Neural cell (in vitro differentiated cells): Measurements from ENCODE around the gene SMAD2. TPM values are rescaled to one million over a fixed set of nuclear protein-coding genes. Genes with fewer than 3 reads are reported as not detected.

Source experiments
- H2AFZ ChIP-seq: fragments of 200-600, 300-800 bp; sonication (generic), shearing (Covaris generic); 2 replicates; pipeline ENCODE4 v1.6.0; 2014; ENCODE audit warnings: low read depth, mild to moderate bottlenecking, antibody characterized with exemption, low read length, moderate library complexity
- H3F3A ChIP-seq: fragments of 200-600 bp; shearing (Covaris generic); 2 replicates; pipeline ENCODE4 v1.6.1; 2016; ENCODE audit warnings: mild to moderate bottlenecking, moderate library complexity, mixed read lengths, antibody characterized with exemption, low read length; ENCODE audit not compliant: insufficient read depth, poor library complexity, severe bottlenecking
- H3K27ac ChIP-seq: fragments of 200-600, 300-800 bp; sonication (generic), shearing (Covaris generic); 2 replicates; pipeline ENCODE4 v1.5.1; 2014; ENCODE audit warnings: mild to moderate bottlenecking, low read length, moderate library complexity
- H3K27me3 ChIP-seq: fragments of 300-800, 200-600 bp; sonication (generic), shearing (Covaris generic); 2 replicates; pipeline ENCODE4 v1.6.0; 2014; ENCODE audit warnings: mild to moderate bottlenecking, low read depth, low read length, moderate library complexity; ENCODE audit not compliant: insufficient read depth
- H3K36me3 ChIP-seq: fragments of 300-800, 200-600 bp; sonication (generic), shearing (Covaris generic); 2 replicates; pipeline ENCODE4 v1.5.1; 2014; ENCODE audit warnings: mild to moderate bottlenecking, antibody characterized with exemption, low read length, moderate library complexity; ENCODE audit not compliant: insufficient read depth
- H3K4me2 ChIP-seq: fragments of 300-800, 200-600 bp; sonication (generic), shearing (Covaris generic); 2 replicates; pipeline ENCODE4 v1.6.0; 2014; ENCODE audit warnings: mild to moderate bottlenecking, low read length
- H3K4me3 ChIP-seq: fragments of 300-800, 200-600 bp; sonication (generic), shearing (Covaris generic); 2 replicates; pipeline ENCODE4 v1.5.1; 2014; ENCODE audit warnings: mild to moderate bottlenecking, low read length, moderate library complexity
- H3K79me2 ChIP-seq: fragments of 200-600 bp; shearing (Covaris generic); replicated peaks from 2 replicates; pipeline ENCODE4 v1.6.0; 2014; ENCODE audit warnings: mild to moderate bottlenecking, low read length, moderate library complexity; ENCODE audit not compliant: insufficient read depth
- H3K9ac ChIP-seq: fragments of 300-800, 200-600 bp; sonication (generic), shearing (Covaris generic); 2 replicates; pipeline ENCODE4 v1.6.1; 2016; ENCODE audit warnings: mild to moderate bottlenecking, low read length, mixed read lengths
- H3K9me2 ChIP-seq: fragments of 200-600 bp; shearing (Covaris generic); 2 replicates; pipeline ENCODE4 v1.6.1; 2016; ENCODE audit warnings: mild to moderate bottlenecking, low read length, mixed read lengths; ENCODE audit not compliant: insufficient read depth
- H3K9me3 ChIP-seq: fragments of 200-600, 300-800 bp; sonication (generic), shearing (Covaris generic); 2 replicates; pipeline ENCODE4 v1.6.1; 2016; ENCODE audit warnings: mild to moderate bottlenecking, mixed run types, low read length, moderate library complexity, mixed read lengths
- H4K20me1 ChIP-seq: fragments of 200-600 bp; shearing (Covaris generic); 2 replicates; pipeline ENCODE4 v1.6.1; 2016; ENCODE audit warnings: mild to moderate bottlenecking, mixed run types; ENCODE audit not compliant: insufficient read depth
- CTCF ChIP-seq: fragments of 450-650 bp; IDR thresholded peaks from 2 replicates; pipeline ENCODE4 v1.5.1; 2014; ENCODE audit warnings: antibody characterized with exemption, mild to moderate bottlenecking, moderate library complexity; ENCODE audit not compliant: poor library complexity, severe bottlenecking
- EP300 ChIP-seq: fragments of 450-650 bp; conservative IDR thresholded peaks from 2 replicates; pipeline ENCODE4 v1.6.1; 2014; ENCODE audit warnings: antibody characterized with exemption, mild to moderate bottlenecking, moderate library complexity; ENCODE audit not compliant: poor library complexity, severe bottlenecking
- EZH2 ChIP-seq: fragments of 200-600, 300-800 bp; shearing (Covaris generic), sonication (generic); IDR thresholded peaks from 2 replicates; pipeline ENCODE4 v1.6.1; 2014; ENCODE audit warnings: antibody characterized with exemption, low read length, borderline replicate concordance, mild to moderate bottlenecking; ENCODE audit not compliant: insufficient read depth, poor library complexity, severe bottlenecking
- MXI1 ChIP-seq: fragments of 450-650 bp; conservative IDR thresholded peaks from 2 replicates; pipeline ENCODE4 v1.6.1; 2014; ENCODE audit warnings: antibody characterized with exemption, mild to moderate bottlenecking; ENCODE audit not compliant: poor library complexity, severe bottlenecking
- POLR2AphosphoS5 ChIP-seq: IDR thresholded peaks from 2 replicates; pipeline ENCODE4 v1.6.1; 2012
- RAD21 ChIP-seq: fragments of 450-650 bp; conservative IDR thresholded peaks from 2 replicates; pipeline ENCODE4 v1.6.1; 2014; ENCODE audit warnings: antibody characterized with exemption, mild to moderate bottlenecking, moderate library complexity
- REST ChIP-seq: IDR thresholded peaks from 2 replicates; pipeline ENCODE4 v1.6.1; 2012; ENCODE audit warnings: borderline replicate concordance
- SMC3 ChIP-seq: fragments of 450-650 bp; conservative IDR thresholded peaks from 2 replicates; pipeline ENCODE4 v1.6.1; 2014; ENCODE audit warnings: antibody characterized with exemption, mild to moderate bottlenecking, moderate library complexity; ENCODE audit not compliant: poor library complexity
- TAF1 ChIP-seq: IDR thresholded peaks from 2 replicates; pipeline ENCODE4 v1.6.1; 2012; ENCODE audit warnings: low read depth
- polyA plus RNA-seq: library from polyadenylated mRNA; depleted of rRNA; stranded (reverse); fragments of >200 nt; gene quantifications from 2 replicates; pipeline ENCODE4 v1.2.3, GENCODE V29; 2014

SMAD2 gene
- polyA plus RNA-seq, 1 donor from 2014 or later, result 64.7 TPM

GRCh38 chr18:47881752-47882455 lies 48.6 kb downstream of the SMAD2 start:
- Histone ChIP-seq H3K9me2 (no peaks in the 10 kb centered on the region), H3K4me2 (no peak overlapping the region), H3K9me3 (no peaks in the 10 kb centered on the region), H3K27me3 (no peaks in the 10 kb centered on the region), H3F3A (no peaks in the 10 kb centered on the region), H3K9ac (no peak overlapping the region), H3K4me3 (no peak overlapping the region), H2AFZ (no peak overlapping the region), H4K20me1 (no peaks in the 10 kb centered on the region), H3K79me2 (no peaks in the 10 kb centered on the region), H3K27ac (no peak overlapping the region), H3K36me3 (no peaks in the 10 kb centered on the region)
- no peak for TF ChIP-seq SMC3
- TF ChIP-seq EP300, result no peak
- TF ChIP-seq EZH2, result no peak
- no peak for TF ChIP-seq POLR2AphosphoS5
- TF ChIP-seq MXI1, result no peak
- TF ChIP-seq REST, result no peak
- no peak for TF ChIP-seq CTCF
- TF ChIP-seq TAF1, result no peak
- TF ChIP-seq RAD21, result no peak

DNA sequence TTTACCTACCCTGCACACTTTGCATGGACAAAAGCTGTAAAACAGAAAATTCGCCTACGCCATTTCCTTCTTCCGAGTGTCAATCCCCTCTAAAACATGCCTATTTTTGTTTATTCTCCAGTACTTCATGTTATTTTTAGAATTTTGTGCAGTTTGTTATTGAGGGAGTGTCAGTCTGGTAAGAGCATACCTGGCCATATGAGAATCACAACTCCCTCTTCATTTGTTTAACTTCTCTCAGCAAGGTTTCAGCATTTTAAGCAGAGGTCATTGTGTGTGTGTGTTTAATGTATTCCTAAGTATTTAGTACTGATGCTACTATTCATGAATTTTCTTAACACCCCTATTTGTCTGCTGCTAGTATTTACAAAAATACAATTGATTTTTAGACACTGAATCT lies 49.4 kb downstream of the SMAD2 start:
- H3K9ac ChIP-seq, result no peak overlapping the region
- H3F3A ChIP-seq, result no peaks in the 10 kb centered on the region
- H3K4me3 ChIP-seq, result no peak overlapping the region
- peaks cover 5% of the 10 kb centered on the region for H3K79me2 ChIP-seq
- no peaks in the 10 kb centered on the region for H3K9me2 ChIP-seq
- H3K36me3 ChIP-seq, result no peaks in the 10 kb centered on the region
- no peak for TF ChIP-seq CTCF
- TF ChIP-seq REST, result no peak
- TF ChIP-seq SMC3, result no peak
- no peak for TF ChIP-seq MXI1
- H3K9me3 ChIP-seq, result no peaks in the 10 kb centered on the region
- H3K4me2 ChIP-seq, result no peak overlapping the region
- no peak overlapping the region for H3K27ac ChIP-seq
- no peaks in the 10 kb centered on the region for H4K20me1 ChIP-seq
- no peaks in the 10 kb centered on the region for H3K27me3 ChIP-seq
- no peak overlapping the region for H2AFZ ChIP-seq
